ENCODE measurements around the gene TMEM79. TPM values are rescaled to one million over a fixed set of nuclear protein-coding genes. Genes with fewer than 3 reads are reported as not detected.
"Not testable (repeated sequence)": the region's sequence is repeated elsewhere in the genome, so short reads cannot be mapped to it uniquely, and the experiment has no call there.

Gene TMEM79
- total RNA-seq, 1 donor from 2014 or later, result 3.3 TPM

GRCh38 chr1:156316909-156317308 is 32.8 kb downstream of the TMEM79 start:
- DNase-seq (ENCODE audit: extremely low spot score, unreplicated experiment), result no peak
- no peak overlapping the region for H3K27ac Mint-ChIP-seq (ENCODE audit: unreplicated experiment)

GRCh38 chr1:156319664-156320063 is 35.5 kb downstream of the TMEM79 start:
- Mint-ChIP-seq H3K9me3 (ENCODE audit: unreplicated experiment) (no peaks in the 10 kb centered on the region), H3K27me3 (ENCODE audit: unreplicated experiment) (no peaks in the 10 kb centered on the region), H3K4me1 (ENCODE audit: unreplicated experiment) (no peaks in the 10 kb centered on the region), H3K36me3 (ENCODE audit: unreplicated experiment) (peaks cover 46% of the 10 kb centered on the region), H3K4me3 (ENCODE audit: unreplicated experiment) (no peak overlapping the region), H3K27ac (ENCODE audit: unreplicated experiment) (no peak overlapping the region)
- no peak for DNase-seq (ENCODE audit: extremely low spot score, unreplicated experiment)
- peak; percentile 67 for TF ChIP-seq CTCF (IDR thresholded peaks at IDR 0.05)

More at GRCh38 chr1:156316909-156317308, 32.8 kb downstream of the TMEM79 start:
- no peaks in the 10 kb centered on the region for H3K27me3 Mint-ChIP-seq (ENCODE audit: unreplicated experiment)
- H3K36me3 Mint-ChIP-seq (ENCODE audit: unreplicated experiment), result peaks cover 57% of the 10 kb centered on the region
- H3K4me3 Mint-ChIP-seq (ENCODE audit: unreplicated experiment), result no peak overlapping the region
- H3K4me1 Mint-ChIP-seq (ENCODE audit: unreplicated experiment), result no peaks in the 10 kb centered on the region
- no peak for TF ChIP-seq CTCF (IDR thresholded peaks at IDR 0.05)
- H3K9me3 Mint-ChIP-seq (ENCODE audit: unreplicated experiment), result no peaks in the 10 kb centered on the region

DNA sequence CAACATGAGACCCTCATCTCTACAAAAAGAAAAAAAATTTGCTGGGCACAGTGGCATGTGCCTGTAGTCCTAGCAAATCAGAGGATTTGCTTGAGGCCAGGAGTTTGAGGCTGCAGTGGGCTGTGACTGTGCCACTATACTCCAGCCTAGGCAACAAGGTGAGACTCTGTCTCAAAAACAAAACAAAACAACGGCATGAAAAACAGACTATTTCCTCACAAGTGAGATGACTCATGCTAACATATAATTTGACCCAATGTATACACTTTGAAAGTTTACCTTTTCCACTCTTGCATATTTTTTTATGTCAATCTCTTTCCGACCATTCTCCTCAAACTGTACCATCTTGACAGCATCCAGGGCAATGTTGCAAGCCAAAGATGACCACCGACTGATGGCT is 36.4 kb downstream of the TMEM79 start:
- Mint-ChIP-seq H3K36me3 (ENCODE audit: unreplicated experiment) (peaks cover 48% of the 10 kb centered on the region), H3K27me3 (ENCODE audit: unreplicated experiment) (no peaks in the 10 kb centered on the region), H3K4me1 (ENCODE audit: unreplicated experiment) (no peaks in the 10 kb centered on the region), H3K27ac (ENCODE audit: unreplicated experiment) (no peak overlapping the region), H3K4me3 (ENCODE audit: unreplicated experiment) (no peak overlapping the region), H3K9me3 (ENCODE audit: unreplicated experiment) (no peaks in the 10 kb centered on the region)
- TF ChIP-seq CTCF (IDR thresholded peaks at IDR 0.05), result no peak
- DNase-seq (ENCODE audit: extremely low spot score, unreplicated experiment), result no peak

- H3K27me3 Mint-ChIP-seq (ENCODE audit: unreplicated experiment); H3K4me1 Mint-ChIP-seq (ENCODE audit: unreplicated experiment); DNase-seq (ENCODE audit: extremely low spot score, unreplicated experiment); H3K9me3 Mint-ChIP-seq (ENCODE audit: unreplicated experiment); H3K27ac Mint-ChIP-seq (ENCODE audit: unreplicated experiment); H3K4me3 Mint-ChIP-seq (ENCODE audit: unreplicated experiment): not testable (repeated sequence)
- H3K36me3 Mint-ChIP-seq (ENCODE audit: unreplicated experiment), result peaks cover 32% of the 10 kb centered on the region
Observed at GRCh38 chr1:156323179-156323578, 39.1 kb downstream of the TMEM79 start.

DNA sequence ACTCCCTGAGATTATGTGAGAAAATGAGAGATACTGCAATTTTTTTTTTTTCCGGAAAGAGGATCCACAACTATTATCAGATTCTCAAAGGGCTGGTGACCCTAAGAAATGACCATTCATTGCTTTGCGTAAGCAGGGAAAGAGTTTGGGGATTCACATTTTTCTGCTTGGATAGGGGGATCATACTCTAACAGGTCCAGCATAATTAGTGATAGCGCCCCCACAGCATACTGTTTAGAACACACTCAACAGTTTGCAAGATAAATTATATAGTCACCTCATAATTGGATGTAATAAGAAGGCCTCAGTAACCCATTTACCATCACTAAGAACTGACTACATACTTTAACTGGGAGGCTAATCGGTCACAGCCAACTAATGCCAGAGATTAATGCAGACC is 52.1 kb downstream of the TMEM79 start:
- Mint-ChIP-seq H3K27ac (ENCODE audit: unreplicated experiment) (no peak overlapping the region), H3K4me1 (ENCODE audit: unreplicated experiment) (peaks cover 24% of the 10 kb centered on the region), H3K27me3 (ENCODE audit: unreplicated experiment) (no peaks in the 10 kb centered on the region), H3K9me3 (ENCODE audit: unreplicated experiment) (no peaks in the 10 kb centered on the region), H3K4me3 (ENCODE audit: unreplicated experiment) (peak overlapping the region; percentile 98), H3K36me3 (ENCODE audit: unreplicated experiment) (peaks cover 14% of the 10 kb centered on the region)
- TF ChIP-seq CTCF (IDR thresholded peaks at IDR 0.05), result peak; percentile 21
- DNase-seq (ENCODE audit: extremely low spot score, unreplicated experiment), result no peak

Data from osteocyte (in vitro differentiated cells).